NCI-H2081 (cell line): ENCODE measurements around the gene MAP4K3.

ENCODE experiments used
- DNase-seq, 2 experiments: peaks; one replicate each; lab custom pipeline; 2025; lab: John Stamatoyannopoulos, UW

MAP4K3 gene

DNA sequence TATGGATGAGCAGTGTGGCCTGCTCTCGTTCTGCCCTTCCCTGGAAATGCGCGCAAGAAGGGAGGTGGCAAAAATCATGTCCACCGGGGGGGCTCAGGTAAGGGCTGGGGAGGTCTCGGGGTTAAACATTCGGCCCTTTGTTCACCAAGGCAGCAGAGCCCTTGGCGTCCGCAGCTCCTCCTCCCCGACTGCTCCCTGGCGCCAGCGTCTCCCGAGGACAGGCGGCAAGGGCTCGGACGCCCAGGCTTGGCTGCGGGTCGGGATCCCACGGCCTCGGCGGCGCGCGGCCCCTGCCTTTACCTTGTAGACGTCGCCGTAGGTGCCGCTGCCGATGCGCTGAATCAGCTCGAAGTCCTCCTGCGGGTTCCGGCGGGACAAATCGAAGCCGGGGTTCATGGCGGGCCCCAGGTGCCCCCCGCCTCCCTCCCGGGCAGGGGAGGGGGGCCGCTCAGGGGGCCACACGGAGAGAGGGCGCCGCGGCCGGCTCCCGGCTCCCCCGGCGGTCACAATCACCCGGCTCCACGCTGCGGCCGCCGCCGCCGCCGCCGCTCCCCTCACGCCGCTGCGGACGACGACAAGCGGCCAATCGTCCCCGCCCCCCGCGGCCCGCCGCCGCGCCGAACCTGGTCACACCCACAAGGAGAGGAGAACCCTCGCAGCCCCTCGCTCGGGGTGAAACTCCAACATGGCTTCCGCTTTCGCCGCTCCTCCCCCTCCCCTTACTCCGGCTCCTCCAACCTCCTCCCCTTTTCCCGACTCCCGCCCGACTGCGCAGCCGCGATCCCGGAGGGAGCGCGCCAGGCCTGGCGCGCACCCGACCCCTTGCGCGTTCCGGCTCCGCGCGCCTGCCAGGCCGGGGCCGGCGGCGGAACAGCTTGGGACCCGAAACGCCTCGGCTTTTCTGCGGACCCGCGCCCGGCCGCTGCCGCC lies at the start of gene MAP4K3:
Gene MAP4K3, minus strand, starts transcription at position 694 of the 930 bp plus-strand sequence. Its CDS starts 298 bp downstream, at position 396.
- DNase-seq = peak; percentile 97

DNA sequence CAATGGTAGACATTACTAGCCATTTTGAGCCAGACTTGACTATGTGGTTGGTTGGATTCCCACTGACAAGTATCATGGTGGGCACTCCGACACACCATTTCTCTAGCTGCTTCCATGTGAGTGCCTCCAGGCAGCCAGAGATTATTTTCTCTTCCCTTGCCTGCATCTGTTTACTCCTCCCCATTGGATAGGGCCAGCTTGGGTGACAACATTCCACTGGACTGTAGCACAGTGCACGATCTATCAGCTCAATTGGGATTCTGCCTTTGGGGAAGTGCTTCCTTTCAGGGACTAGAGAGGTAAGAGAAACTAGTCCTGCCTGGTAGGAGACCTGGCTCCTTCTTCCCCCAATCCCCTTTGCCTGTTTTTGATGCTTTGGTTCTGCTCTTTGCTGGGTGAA lies 49.0 kb upstream of the MAP4K3 start:
- no peak for DNase-seq

DNA sequence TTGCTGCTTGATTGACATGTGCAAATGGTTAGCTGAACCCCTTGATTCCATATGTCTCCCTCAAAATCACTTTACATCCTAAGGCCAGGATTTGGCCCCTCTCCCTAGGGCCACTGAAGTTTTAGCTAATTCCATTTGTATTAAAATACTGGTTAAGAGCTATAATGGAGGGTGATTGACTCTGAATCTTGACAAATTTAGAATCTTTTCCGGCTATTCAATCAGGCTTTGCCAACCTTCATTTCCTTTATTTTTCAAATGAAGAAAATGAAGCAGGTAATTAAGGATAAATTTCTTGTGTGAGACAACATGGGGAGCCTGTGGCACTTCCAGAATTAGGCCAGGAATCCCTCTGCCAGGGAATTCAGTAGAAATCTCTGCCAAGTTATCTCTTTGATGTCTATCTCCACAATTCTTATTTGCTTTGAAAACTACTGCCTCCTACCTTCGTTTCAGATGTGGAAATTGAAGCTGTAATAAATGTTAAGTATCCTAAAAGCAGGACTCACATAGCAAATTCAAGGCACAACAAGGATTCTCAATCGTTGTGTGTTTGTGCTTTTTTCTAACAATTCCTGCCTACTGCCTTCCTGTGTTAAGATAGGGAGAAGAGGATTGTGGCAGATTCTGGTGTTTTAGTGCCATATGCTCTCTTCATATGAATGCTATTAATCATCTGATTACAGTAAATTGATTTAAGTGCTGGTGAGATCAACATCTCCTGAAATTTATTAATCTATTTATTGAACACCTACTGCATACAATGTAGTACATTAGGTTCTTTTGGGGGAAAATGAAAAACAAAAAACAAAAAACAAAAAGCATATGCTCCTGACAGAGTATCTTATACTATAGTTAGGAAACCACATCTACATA lies 47.8 kb upstream of the MAP4K3 start:
- no peak for DNase-seq

GRCh38 chr2:39484206-39484605 lies 47.1 kb upstream of the MAP4K3 start:
- DNase-seq = no peak

GRCh38 chr2:39483534-39483933 lies 46.4 kb upstream of the MAP4K3 start:
- no peak for DNase-seq

DNA sequence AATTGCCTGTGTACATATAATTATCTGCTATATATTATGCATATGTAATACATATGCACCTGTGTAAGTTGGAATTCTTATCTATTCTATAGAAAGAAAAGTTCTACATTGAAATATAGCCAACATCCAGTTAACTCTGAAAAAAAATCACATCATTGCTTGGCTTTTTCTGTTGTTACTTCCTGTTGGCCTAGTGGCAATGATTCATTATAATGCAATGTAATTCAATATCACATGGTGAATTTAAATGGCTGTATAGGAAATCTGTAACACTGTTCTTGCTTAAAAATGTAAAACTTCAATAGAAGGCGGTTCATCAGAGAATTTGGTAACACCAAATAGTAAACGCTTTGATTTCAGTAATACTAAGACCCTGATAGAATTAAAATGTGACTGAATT lies 44.5 kb upstream of the MAP4K3 start:
- peak in 1 of 2 experiments; percentile 20 for DNase-seq

DNA sequence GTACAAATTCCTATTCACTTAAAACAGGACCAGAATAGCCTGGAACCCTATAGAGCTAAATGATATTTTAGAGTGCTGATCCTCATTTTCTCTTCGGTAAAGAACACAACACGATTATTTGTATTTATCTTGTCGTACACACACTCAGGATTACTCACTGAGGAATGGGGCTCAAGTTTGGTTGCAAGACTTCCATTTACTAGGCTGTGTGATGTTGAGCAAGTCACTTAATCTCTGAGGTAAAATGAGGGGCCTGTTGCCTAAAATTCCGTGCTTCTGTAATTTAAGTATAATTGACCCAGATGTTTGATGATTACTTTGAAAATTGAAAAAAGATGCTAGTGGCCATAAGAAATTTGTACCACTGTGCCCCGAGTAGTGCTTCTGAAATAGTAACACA lies 42.6 kb upstream of the MAP4K3 start:
- DNase-seq = no peak

DNA sequence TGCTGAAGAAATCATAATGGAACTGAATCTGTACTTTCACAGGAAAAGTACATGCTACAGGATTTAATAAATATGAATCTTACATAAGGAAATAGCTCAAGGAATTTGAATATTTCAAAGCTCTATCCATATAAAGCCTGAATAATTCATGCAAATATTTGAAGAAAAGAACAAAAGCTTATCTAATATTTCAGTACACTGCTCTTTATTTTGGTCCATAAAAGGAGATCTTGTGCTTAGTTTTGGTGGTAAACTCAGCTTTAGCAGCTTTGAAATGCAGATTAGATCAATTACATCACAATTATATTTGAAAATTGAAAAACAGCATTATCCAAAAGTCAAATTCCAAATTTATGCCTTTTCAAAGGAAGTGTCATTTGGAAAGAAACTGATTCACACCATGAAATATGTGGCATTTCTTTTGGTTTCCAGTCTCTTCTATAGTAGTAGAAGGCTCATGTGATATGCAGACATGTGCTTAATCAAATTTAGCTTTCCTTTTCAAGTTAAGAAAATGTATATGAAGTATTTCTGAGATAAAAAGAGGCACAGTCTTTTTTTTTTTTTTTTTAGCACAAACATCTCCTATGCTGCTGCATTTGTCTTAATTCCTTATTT lies 42.1 kb upstream of the MAP4K3 start:
- no peak for DNase-seq

DNA sequence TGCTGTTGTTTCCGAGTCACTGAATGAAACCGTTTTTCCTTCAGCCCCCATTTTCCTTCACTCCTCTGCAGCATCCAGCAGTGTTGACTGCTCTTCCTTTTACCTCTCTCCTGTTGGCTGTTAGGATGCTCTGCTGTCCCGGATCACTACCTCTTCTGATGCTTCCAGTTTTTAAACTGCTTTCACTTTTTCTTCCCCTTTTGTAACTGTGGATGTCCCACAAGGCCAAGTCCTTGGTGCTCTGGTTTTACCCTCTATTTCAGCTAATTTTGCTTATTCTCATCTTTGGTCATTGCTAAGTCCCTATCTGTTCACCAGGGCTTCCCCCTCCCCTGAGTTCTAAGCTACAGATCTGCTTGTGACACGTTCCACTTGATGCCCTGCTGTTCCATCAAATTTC lies 39.4 kb upstream of the MAP4K3 start:
- DNase-seq = no peak

DNA sequence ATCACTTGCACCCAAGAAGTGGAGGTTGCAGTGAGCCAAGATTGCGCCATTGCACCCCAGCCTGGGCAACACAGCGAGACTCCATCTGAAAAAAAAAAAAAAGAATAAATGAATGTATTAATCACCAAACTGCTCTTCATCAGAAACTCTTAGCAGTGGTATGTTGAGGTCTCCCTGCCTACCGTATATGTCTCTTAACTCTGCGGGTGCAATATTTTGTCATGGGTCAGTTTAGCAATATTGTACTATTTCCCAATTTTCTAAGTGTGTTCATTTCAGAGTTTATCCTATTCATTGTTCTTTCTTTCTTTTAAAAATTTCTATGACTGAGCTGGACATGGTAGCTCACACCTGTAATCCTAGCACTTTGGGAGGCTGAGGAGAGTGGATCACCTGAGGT lies 37.9 kb upstream of the MAP4K3 start:
- DNase-seq = no peak

DNA sequence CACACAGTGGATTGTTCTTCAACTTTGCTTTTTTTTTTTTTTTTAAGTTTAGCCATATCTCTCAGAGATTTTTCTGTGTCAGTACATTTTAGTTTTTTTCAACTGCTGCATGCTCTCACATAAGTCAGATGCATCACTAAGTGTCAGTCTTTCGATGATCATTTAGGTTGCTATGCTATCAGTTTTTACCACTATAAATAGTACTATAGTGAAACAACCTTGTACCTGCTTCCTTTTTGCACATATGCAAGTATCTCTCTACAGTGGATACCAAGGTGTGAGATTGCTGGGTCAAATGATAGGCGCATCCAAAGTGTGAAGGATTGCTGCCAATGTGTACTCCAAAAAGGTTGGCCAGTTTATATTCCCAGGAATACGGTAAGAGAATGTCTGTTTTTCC lies 33.5 kb upstream of the MAP4K3 start:
- no peak for DNase-seq

DNA sequence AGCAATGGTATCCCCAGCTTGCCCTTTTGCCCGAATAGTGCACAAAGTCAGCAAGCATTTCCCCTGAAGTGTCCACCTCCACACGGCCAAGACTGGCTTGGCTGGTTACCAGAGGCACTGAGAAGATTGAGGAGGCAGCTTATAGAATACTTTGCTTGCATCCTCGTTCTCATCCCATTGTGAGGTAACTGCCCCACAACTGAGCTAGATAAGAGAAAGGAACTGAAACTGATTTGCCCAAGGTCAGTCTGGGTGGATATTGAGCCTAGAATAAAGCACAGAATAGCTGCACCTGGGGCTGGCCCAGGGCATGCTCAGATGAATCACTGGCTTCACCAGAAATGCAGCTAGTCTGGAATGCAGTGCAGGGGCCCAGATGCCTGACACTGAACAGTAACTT lies 32.7 kb upstream of the MAP4K3 start:
- DNase-seq = no peak

DNA sequence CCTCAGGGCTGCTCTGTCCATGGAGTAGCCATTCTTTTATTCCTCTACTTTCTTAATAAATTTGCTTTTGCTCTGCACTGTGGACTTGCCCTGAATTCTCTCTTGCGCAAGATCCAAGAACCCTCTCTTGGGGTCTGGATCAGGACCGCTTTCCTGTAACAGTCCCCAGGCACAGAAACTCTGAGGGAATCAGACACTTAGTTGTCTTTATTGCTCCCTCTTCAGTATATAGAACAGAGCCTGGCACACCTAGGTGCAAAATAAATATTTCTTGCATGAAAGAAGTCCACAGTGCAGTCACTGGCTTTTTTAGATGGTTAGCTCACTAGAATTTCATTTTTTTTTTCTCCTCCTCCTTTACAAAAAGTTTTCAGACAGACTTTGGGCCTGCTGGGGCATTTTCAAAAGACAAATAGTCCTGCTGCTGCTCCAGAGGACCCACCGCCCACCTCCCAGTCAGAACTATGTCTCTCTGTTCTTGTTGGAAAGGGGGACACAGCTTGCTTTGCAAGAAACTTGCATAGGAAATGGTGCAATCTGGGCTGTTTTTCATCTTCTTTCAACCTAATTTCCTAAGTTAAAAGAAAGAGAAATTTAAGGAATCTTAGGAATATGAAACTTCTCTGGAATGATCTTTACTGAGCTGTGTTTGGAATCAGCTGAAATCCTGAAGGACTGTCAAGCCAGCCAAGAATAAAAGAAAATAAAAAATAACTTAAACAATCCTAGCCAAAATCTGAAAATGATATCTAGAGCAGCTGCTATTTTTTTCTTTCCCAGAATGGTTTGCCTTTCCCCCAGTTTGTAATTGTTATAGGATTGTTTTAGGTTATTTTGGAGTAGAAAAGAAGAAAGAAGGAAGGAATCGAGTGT lies 31.7 kb upstream of the MAP4K3 start:
- DNase-seq = no peak

- no peak for DNase-seq
Observed at GRCh38 chr2:39466311-39466710, 29.2 kb upstream of the MAP4K3 start.

DNA sequence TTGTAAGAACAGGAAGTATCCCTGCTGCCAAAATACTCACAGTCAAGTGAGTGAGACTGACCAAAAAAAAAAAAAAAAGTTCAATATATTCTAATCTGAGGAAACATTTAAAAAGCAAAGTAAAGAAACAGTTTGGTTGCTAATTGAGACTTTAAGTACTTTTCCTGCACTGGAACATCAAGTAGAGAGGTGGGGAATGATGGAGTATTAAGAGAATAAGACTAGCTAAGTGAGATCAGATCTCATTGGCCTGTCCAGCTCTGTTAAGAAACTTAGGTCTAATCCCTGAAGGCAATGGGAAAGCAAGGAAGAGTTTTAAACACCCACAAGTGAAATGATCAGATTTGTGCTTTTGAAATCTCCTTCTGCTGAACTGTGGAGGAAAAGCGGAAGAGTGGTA lies 27.8 kb upstream of the MAP4K3 start:
- no peak for DNase-seq

GRCh38 chr2:39455826-39456225 lies 18.7 kb upstream of the MAP4K3 start:
- no peak for DNase-seq

DNA sequence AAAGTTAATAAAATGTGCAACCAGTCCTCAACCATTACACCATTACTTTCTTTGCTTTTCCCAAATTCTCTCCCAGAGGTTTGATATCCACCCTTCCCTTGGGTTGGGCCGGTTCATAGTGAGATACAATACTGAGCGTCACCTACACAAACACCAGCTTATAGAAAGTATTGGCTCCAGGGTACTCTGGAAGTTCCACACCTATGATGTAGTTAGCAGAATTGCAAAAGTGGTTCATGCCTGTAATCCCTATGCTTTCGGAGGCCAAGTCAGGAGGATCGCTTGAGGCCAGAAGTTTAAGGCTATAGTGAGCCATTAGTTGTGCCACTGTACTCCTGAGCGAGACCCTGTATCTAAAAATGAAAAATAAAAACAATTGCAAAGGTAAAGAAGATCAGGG lies 15.3 kb upstream of the MAP4K3 start:
- no peak for DNase-seq

- no peak for DNase-seq
Observed at GRCh38 chr2:39451954-39452353, 14.9 kb upstream of the MAP4K3 start.

DNA sequence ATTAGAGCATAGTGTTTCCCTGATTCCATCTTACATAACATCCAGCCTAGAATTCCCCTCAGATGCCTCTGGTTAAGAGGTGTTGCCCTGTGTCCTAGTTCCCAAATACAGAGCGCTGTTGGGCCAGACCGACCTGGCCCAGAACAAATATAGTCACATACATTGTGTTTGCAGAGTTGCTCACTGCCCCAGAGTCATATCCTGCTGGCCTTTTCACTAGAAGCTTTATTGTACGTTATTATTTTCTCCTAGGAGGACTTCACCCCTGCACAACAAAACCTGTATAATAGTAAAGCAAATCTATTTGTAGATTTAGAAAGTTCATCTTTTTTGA lies 11.1 kb upstream of the MAP4K3 start:
- DNase-seq = no peak

DNA sequence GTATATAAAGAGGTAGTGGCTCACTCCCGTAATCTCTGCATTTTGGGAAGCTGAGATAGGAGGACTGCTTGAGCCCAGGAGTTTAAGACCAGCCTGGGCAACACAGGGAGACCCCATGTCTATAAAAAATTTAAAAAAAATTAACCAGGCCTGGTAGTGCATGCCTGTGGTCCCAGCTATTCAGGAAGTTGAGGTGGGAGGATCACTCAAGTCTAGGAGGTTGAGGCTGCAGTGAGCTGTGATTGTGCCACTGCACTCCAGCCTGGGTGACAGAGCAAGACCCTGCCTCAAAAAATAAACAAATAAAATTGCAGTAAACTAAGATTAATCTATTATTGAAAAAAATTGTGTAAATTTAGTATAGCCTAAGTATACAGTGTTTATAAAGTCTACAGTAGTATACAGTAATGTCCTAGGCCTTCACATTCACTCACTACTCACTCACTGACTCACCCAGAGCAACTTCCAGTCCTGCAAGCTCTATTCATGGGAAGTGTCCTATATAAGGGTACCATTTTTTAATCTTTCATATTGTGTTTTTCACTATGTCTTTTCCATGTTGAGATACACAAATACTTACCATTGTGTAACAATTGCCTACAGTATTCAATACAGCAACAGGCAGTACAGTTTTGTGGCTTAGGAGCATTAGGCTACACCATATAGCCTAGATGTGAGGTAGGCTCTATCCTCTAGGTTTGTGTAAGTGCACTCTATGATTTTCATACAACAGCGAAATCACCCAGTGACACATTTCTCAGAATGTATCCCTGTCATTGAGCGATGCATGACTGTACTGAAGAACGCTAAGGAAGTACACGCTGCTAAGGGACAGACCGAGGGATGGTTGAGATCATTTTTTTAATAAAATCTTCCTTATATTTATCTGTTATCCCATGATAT lies 10.4 kb upstream of the MAP4K3 start:
- no peak for DNase-seq

GRCh38 chr2:39445934-39446333 lies 8.8 kb upstream of the MAP4K3 start:
- DNase-seq = no peak
